CD4-positive, alpha-beta T cell treated with Interleukin-21 for 1 hour (primary cell): ENCODE results near the gene WDR70.
A peak's percentile ranks its signal among the peaks of the same experiment; 100 is the strongest.
"Not testable (repeated sequence)": the region's sequence is repeated elsewhere in the genome, so short reads cannot be mapped to it uniquely, and the experiment has no call there.

Source experiments
- DNase-seq: peaks from one replicate; pipeline ENCODE4 v3.0.0-alpha.2; 2020

WDR70 gene

DNA sequence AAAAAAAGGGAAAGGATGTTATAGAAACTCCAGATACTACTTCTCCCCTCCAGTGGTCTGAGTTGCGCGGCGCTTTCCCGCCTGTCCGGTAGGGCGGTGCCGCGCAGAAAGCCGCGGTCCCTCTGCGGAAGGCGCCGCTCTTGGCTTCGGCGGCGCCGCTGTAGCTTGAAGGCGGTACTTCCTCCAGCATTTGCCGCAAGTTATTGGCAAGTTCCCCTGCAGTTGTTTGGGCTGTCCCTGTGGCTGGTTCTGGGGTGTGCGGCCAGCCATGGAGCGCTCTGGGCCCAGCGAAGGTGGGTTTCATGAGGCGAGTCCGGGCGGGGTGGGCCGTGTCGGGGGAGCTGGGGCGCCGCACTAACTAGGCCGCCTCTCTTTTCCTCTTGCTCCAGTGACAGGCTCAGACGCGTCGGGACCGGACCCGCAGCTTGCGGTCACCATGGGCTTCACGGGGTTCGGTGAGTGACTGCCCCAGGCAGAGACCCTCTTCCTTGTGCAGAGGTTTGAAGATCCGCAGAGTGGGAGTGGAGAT is at the start of gene WDR70:
Gene WDR70, plus strand, starts transcription at position 219 of the 529 bp plus-strand sequence. Its CDS starts 50 bp downstream, at position 269.
- DNase-seq: peak; percentile 84

DNA sequence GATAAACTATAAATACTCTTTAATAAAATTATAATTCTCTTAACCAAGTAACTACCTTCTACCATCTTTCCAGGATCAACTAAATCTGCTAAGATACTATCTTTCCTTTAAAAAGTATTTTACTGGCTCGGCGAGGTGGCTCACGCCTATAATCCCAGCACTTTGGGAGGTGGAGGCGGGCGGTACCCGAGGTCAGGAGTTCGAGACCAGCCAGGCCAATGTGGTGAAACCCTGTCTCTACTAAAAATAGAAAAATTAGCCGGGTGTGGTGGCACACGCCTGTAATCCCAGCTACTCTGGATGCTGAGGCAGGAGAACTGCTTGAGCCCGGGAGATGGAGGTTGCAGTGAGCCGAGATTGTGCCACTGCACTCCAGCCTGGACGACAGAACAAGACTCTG is 44.4 kb upstream of the WDR70 start:
- not testable (repeated sequence) for DNase-seq

DNA sequence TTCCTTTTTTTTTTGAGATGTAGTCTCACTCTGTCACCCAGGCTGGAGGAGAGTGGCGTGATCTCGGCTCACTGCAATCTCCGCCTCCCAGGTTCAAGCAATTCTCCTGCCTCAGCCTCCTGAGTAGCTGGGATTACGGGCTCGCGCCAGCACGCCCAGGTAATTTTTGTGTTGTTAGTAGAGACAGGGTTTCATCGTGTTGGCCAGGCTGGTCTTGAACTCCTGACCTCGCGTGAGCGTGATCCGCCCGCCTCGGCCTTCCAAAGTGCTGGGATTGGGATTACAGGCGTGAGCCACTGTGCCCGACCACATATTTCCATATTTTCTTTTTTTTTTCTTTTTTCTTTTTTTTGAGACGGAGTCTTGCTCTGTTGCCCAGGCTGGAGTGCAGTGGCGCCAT is 36.4 kb upstream of the WDR70 start:
- not testable (repeated sequence) for DNase-seq

DNA sequence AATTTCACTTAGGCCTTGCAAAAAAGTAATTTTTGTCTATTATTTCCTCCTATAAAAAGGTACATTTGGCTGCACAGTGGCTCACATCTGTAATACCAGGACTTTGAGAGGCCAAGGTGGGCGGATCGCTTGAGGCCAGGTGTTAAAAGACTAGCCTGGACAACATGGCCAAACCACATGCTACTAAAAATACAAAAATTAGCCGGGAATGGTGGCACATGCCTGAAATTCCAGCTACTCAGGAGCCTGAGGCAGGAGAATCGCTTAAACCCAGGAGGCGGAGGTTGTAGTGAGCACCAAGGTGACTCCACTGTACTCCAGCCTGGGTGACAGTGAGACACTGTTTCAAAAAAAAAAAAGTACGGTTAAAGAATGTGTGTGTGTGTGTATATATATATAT is 24.0 kb upstream of the WDR70 start:
- DNase-seq: no peak

DNA sequence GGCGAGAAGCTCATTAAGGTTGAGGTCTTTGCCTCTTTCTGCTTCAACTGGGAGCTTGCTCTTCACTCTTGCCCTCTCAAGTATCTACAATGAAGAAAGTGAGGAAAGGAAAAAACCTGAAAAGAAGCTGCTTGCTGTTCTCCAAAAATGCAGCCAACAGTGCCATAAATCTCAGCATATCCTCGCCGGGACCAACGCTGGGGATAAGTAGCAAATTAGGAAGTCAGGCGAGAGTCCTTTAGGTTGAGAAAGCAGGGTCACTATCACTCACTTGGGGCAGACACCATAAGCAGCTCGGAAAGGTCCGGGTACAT is 8.6 kb upstream of the WDR70 start:
- DNase-seq: no peak

DNA sequence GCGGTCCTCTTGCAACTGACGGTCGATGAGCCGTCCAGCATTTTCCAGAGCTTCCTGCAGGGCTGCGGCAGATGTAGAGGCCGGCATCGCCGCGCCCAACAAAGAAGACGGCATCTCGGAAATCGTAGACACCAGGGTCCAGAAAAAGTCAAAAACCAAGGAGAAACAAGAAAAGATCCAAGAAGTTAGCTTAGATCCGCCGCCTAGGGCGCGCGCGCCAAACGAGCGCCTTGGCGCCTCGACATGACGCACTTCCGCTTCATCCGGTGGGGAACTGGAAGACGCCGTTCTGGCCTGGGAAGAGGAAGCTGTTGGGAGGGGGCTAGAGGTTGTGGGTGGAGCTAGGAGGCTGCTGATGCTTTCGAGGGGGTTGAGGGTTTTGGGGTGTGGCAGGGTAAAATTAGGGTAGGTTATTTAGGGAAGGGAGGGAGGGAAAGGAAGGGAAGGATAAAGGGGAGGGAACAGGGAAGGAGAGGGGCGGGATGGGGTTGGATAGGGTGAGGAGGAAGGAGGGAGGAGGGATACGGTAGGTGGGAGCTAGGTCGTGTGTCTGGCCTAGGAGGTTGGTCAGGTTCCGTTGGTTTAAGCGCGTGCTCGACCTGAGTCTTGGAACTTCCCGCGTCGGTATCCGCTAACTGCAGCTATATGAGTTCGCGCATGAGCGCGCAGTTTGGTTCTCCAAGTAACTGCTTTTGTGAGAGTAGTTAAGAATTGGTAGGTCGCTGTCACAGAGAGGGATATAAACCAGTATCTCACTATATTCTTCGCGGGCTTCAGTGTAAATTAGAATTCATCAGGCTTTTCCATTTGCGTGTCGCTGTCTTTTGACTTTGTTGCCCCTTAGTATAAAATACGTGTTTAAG is 8.0 kb upstream of the WDR70 start, which contains the start of gene NUP155:
Gene NUP155, minus strand, starts transcription at position 243 of the 863 bp plus-strand sequence. Its CDS starts 129 bp downstream, at position 114.
- peak; percentile 90 for DNase-seq

DNA sequence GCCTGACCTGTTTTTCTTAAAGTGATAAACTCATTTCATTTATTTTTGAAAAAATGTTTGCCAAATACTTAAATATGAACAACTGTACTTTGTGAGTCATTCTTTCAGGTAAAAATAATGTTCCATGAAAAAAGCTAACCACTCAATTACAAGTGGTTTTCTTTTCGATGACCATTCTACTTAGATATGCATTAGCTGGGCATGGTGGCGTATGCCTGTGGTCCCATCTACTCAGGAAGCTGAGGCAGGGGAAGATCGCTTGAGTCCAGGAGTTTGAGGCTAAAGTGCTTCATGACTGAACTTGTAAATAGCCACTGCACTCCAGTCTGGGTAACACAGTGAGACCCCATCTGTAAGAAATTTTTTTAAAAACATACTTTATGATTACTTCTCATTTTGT is 4.0 kb upstream of the WDR70 start:
- DNase-seq: no peak

DNA sequence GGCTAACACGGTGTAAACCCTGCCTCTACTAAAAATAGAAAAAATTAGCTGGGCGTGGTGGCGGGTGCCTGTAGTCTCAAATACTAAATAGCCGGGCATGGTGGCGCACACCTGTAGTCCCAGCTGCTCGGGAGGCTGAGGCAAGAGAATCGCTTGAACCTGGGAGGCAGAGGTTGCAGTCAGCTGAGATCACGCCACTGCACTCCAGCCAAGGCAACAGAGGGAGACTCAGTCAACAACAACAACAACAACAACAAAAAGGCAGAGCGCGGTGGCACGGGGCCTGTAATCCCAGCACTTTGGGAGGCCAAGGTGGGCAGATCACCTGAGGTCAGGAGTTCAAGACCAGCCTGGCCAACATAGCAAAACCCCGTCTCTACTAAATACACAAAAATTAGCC is 1.1 kb upstream of the WDR70 start:
- DNase-seq: not testable (repeated sequence)

DNA sequence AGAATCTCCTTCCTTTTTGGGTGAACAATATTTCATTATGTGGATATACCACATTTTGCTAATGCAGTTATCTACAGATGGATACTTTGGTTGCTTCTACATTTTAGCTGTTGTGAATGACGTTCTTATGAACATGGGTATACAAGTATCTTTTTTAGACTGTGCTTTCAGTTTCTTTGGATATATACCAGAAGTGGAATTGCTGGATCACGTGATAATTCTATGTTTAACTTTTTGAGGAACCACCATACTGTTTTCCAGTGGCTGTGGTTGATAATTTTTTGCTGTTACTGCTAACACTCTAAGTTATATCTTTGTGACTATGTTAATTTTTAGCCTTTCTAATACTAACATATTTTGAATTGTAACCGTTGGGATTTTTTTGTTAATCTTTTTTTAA is 12.5 kb downstream of the WDR70 start:
- DNase-seq: no peak

DNA sequence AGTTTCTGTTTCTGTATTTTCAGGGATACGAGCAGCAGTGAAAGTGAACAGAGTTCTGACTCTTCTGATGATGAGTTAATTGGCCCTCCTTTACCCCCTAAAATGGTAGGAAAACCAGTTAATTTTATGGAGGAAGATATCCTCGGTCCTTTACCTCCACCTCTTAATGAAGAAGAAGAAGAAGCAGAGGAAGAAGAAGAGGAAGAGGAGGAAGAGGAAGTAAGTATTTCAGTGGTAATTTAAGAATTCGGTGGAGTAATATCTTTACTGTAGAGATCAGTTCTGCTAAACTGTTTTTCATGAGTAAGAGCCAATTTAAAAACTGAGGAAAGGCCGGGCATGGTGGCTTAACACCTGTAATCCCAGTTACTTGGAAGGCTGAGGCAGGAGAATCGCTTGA is 17.2 kb downstream of the WDR70 start:
- no peak for DNase-seq

DNA sequence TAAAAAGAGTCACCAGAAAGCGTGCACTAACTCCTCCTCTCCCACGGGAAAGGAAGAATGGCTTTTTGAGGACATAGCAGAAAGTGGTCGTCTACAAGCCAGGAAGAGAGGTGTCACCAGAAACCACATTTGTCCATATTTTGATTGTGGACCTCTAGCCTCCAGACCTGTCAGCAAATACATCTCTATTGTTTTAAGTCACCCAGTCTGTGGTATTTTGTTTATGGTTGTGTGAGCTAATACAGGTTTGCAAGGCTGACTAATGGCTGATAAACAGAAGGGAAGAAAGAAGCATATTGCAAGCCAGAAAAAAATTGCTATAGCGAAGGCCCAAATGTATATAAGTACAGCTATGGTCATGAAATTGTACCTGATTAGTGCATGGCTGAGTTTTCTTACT is 21.4 kb downstream of the WDR70 start:
- DNase-seq: no peak

DNA sequence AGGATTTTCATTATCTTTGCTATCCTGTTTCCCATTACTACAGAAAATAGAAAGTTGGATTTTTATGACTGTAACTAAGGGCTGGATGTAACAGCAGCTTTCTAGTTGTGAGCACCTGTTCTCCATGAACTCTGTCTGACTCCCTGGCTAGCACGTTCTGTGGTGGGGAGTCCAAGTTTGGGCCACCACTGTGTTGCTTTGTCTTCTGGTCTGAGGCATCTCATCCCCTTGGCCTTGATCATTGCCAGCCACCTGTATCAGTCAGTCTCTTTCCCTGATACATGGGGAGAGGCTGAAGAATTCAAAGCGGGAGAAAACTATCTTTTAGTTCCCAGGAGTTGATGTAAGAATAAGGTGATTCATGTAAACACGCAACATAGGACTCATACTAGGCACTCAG is 33.4 kb downstream of the WDR70 start:
- DNase-seq: no peak

DNA sequence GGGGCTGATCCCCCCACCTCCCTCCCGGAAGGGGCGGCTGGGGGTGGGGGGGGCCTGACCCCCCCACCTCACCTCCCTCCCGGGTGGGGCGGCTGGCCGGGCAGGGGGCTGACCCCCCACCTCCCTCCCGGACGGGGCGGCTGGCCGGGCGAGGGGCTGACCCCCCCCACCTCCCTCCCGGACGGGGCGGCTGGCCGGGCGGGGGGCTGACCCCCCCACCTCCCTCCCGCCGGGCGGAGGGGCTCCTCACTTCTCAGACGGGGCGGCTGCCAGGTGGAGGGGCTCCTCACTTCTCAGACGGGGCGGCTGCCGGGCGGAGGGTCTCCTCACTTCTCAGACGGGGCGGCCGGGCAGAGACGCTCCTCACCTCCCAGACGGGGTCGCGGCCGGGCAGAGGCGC is 36.3 kb downstream of the WDR70 start:
- DNase-seq: not testable (repeated sequence)

DNA sequence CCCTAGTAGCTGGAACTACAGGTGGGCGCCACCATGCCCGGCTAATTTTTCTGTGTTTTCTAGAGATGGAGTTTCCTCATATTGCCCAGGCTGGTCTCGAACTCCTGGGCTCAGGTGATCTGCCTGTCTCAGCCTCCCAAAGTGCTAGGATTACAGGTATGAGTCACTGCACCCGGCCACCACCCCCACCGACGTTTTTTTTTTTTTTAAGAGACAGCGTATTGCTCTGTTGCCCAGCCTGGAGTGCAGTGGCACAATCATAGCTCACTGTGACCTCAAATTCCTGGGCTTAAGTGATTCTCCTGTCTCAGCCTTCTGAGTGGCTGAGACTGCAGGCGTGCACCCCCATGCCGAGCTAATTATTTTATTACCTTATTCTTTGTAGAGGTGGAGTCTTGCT is 38.2 kb downstream of the WDR70 start:
- DNase-seq: no peak

DNA sequence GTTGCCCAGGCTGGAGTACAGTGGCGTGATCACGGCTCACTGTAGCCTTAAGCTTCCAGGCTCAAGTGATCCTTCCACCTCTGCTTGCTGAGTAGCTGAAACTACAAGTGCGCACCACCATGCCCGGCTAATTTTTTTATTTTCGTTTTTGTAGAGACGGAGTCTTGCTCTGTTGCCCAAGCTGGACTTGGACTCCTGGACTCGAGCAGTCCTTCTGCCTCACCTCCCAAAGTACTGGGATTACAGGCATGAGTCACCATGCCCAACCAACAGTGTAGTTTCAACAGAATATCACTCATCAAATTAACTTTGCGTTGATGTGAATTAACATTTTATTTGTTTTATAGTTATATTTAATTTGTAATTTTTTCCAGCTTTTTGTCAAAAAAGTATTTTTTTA is 45.3 kb downstream of the WDR70 start:
- DNase-seq: no peak

DNA sequence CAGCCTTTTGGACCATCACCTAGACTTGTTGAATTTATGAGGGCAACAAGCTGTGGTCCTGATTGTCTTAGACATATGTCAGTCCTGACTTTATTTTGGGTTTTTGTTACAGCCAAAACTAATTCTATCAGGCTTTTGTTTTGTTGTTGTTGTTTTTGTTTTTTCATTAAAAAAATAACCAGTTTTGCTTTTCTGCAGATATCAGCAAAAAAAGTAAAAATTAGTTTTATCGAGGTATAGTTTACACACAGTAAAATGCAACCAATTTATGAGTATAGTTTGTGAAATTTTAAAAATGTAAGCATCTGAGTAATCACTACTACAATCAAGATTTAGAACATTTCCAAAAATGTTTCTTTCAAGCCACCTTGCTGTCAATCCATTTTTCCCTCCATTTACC is 48.9 kb downstream of the WDR70 start:
- DNase-seq: no peak

DNA sequence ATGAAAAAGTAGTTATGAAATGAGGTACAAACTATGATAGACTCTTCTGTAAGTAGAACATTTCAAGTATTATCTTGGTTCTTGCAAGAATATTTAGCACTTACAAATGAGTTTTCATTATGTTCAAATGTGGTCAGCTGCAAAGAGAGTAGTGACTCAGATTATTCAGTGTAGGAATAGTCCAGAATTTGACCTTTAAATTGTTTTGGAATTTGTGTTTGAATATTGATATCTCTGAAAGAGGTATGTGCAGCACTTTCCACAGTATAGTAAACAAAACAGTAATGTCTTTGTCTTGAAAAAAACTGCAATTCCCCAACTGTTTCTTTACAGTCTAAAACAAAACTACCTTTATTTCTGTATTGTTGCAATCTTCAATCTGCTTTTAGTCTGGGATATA is 56.1 kb downstream of the WDR70 start:
- no peak for DNase-seq

DNA sequence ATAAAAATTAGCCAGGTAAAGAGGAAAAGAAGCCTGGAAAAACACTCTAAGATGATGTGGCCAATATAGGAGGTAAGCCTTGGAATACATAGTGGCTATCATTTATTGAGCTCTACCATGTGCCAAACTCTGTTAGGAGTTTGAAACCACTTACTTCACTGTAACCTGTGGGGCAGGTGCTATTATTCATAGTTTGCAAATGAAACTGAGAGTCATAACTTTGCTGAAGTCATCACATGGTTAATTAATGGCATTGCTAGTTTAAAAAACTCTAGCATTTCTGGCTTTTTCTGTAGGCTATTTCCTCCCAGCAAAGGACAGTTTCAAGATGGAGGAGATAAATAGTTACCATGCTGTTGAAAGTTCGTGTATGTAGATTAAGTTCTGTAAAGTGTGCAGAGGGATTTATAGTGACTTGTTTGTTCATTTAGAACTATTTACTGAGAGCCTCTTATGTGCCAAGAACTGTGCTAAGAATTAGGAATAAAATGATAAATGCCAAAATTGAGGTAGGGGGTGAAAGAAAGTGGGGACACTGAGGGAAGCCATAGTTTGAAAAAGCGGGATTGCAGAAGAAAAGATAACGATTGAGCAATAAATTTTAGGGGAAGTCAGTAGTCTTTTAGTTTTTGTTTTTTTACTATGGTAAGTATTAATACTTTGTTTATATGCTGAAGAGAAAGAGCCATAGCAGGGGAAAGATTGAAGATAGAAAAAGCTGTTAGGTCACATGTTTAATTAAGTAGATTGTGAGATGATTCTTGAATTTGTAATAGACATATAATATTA is 57.2 kb downstream of the WDR70 start:
- no peak for DNase-seq

DNA sequence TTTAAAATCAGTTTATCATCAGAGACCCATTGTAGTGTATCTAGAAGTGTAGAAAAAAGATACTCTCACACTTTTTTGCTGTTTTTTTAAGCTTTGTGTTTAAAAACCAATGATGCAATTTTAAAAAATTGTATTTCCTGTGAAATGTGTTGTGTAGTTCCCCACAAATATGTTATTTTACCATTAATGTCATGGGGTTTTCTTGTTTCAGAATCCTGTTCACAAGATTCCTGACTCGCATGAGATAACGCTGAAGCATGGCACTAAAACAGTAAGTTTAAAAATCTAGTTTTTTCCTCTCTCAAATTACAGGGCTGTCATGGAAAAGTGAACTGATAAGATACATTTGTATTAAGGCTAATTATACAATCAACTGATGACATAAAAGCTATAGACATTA is 58.6 kb downstream of the WDR70 start:
- DNase-seq: no peak

DNA sequence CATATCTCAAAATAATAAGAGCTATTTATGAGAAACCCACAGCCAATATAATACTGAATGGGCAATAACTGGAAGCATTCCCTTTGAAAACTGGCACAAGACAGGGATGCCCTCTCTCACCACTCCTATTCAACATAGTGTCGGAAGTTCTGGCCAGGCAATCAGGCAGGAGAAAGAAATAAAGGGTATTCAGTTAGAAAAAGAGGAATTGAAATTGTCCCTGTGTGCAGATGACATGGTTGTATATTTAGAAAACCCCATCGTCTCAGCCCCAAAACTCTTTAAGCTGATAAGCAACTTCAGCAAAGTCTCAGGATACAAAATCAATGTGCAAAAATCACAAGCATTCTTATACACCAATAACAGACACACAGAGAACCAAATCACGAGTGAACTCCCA is 66.7 kb downstream of the WDR70 start:
- DNase-seq: not testable (repeated sequence)

DNA sequence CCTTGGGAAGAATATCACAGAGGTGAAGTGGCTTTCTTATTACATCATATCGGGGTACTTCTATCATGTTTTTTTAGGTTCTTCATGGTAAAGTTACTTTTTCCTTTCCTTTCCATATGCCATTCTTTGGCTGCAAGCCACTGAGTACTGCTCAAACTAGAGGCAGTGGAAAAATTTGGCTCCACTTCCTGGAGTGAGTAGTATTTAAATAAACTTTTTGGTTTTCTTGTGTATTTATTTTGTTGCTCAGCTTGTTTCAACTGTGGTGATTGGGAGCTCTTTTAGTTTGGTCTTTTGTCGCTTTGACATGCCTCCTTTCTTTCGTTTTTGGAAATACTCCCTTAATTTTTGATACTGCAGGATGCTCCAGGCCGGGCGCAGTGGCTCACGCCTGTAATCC is 69.8 kb downstream of the WDR70 start:
- DNase-seq: no peak

DNA sequence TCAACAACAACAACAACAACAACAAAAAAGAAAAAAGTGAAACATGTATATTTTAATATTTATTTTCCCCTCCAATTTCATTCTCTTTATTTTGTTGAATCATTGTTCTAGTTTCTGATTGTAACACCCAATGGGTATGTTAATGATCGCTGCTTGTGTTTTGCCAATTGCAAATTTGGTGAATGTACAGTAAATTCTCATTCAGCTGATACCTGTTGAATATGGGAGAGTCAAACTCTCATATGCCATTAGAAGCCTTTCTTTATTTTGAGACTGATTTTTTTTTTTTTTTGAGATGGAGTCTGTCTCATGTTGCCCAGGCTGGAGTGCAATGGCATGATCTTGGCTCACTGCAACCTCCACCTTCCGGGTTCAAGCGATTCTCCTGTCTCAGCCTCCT is 72.9 kb downstream of the WDR70 start:
- not testable (repeated sequence) for DNase-seq

DNA sequence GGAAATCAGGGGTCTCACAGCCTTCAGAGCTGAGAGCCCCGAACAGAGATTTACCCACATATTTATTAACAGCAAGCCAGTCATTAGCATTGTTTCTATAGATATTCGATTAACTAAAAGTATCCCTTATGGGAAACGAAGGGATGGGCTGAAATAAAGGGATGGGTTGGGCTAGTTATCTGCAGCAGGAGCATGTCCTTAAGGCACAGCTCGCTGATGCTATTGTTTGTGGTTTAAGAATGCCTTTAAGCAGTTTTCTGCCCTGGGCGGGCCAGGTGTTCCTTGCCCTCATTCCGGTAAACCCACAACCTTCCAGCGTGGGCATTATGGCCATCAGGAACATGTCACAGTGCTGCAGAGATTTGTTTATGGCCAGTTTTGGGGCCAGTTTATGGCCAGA is 74.1 kb downstream of the WDR70 start:
- not testable (repeated sequence) for DNase-seq
